Measurements from ENCODE around the gene MAN2B1.

MAN2B1 gene

DNA sequence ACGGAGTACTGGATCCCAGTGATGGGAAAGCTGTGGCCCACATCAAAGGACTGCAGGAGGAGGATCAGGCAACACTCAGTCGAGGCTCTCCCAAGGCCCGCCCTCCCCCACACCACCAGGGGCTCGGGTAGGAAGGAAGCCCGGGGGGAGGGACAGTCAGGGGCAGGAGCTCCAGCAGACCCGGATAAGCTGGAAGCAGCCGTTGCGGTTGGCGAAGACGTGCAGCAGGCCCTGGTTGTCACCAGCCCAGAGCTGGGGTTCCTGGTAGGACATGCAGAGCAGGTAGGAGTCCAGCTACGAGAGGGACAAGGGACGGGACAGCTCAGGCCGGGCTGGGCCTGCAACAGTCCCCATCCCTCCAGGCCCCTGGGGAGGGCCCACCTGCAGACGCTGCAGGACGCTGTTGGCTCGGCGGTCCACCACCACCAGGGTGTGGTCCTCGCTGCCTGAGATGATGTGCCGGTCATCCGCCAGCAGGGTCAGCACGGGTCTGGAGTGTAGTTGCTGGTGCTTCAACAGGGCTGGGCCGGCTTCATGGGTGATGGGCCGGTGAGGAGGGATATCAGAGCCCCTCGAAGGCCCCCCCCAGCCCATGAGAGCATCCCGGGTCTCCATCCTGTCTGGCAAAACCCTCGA is 23.2 kb upstream of the MAN2B1 start:
- in situ Hi-C loops (cut with MboI; ENCODE audit: low sequenced_read_pairs), result no loop called here

DNA sequence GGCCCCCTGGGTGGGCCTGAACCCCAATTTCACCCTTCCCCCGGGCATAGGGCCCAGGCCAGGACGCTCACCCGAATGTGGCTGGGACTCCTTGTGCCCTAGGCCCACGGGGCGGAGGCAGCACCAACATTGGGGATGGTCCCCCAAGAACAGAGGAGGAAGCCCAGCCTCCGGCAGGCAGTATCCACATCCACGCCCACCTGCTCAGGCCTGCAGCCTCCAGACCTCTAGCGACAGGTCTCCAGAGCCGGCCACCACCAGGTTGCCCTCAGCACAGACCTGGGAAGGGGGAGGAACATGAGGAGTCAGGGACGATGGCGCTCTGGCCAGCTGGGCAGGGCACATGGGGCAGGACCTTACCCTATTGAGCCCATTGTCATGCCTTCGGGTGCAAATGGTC is 22.5 kb upstream of the MAN2B1 start:
- in situ Hi-C loops (cut with MboI; ENCODE audit: low sequenced_read_pairs), result no loop called here

GRCh38 chr19:12687496-12688196 is 21.1 kb upstream of the MAN2B1 start, which contains the start of gene GNG14:
TSS of gene GNG14 (plus strand) at chr19:12687998. CDS start at chr19:12688049, 51 bp downstream.
- in situ Hi-C loops (cut with MboI; ENCODE audit: low sequenced_read_pairs), result no loop called here

- in situ Hi-C loops (cut with MboI; ENCODE audit: low sequenced_read_pairs), result no loop called here
These were observed 19.3 kb upstream of the MAN2B1 start for GRCh38 chr19:12685831-12686230.

- in situ Hi-C loops (cut with MboI; ENCODE audit: low sequenced_read_pairs), result no loop called here
These were observed 14.8 kb upstream of the MAN2B1 start, which contains the start of gene DHPS for GRCh38 chr19:12681074-12681987. TSS of gene DHPS (minus strand) at chr19:12681880. CDS start at chr19:12681766, 114 bp downstream.

DNA sequence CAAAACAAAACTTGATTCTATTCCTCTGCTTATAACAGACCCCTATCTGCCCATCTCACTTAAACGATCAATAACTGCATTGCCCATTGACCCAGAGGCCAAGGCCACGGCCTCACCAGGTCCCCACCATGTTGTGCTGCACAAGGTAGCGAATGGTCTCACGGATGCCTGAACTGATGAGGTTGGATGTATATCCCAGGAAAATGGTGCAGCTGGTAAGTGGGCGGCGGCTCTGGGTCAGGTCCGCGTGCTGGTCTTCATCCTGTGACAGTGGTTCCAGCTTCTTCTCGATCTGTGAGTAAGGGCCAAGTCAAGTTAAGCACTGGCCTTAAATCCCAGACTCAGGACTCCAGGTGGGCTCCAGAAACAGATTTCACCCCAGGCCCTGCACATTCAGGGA is 13.5 kb upstream of the MAN2B1 start:
- in situ Hi-C loops (cut with MboI; ENCODE audit: low sequenced_read_pairs), result no loop called here

DNA sequence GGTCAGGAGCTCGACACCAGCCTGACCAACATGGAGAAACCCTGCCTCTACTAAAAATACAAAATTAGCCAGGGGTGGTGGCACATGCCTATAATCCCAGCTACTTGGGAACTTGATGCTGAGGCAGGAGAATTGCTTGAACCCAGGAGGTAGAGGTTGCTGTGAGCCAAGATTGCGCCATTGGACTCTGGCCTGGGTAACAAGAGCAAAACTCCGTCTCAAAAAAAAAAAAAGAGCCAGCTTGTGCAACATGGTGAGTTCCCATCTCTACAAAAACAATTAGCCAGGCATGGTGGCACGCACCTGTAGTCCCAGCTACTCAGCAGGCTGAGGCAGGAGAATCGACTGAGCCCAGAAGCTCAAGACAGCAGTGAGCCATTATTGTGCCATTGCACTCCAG is 11.5 kb upstream of the MAN2B1 start:
- in situ Hi-C loops (cut with MboI; ENCODE audit: low sequenced_read_pairs), result loop anchor here (10.0 kb wide), 1 partner anchor 113 kb away; no protein-coding TSS in a partner anchor

GRCh38 chr19:12676928-12677327 is 10.4 kb upstream of the MAN2B1 start:
- in situ Hi-C loops (cut with MboI; ENCODE audit: low sequenced_read_pairs), result loop anchor here (10.0 kb wide), 1 partner anchor 112 kb away; no protein-coding TSS in a partner anchor

- in situ Hi-C loops (cut with MboI; ENCODE audit: low sequenced_read_pairs), result loop anchor here (10.0 kb wide), 1 partner anchor 112 kb away; no protein-coding TSS in a partner anchor
These were observed 9.8 kb upstream of the MAN2B1 start for GRCh38 chr19:12676384-12676792.

DNA sequence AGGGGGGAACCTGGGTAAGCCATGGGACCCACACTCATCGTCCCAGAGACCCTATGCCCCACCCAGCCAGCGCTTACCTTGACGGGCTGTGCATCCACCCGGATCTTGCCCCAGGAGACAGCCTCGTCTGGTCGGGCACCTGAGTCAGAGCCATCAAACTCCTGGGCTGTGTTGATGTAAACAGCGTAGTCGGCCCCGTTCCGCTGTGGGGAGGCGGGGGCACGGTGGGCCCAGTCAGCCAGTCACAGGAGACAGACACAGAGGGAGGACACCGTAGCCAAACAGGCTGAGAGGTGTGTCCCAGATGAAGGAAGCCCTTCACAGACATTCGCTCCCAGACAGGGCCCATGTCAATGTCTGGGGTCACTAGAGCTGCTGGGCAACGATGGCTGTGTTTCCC is 9.4 kb upstream of the MAN2B1 start:
- in situ Hi-C loops (cut with MboI; ENCODE audit: low sequenced_read_pairs), result loop anchor here (10.0 kb wide), 1 partner anchor 111 kb away; no protein-coding TSS in a partner anchor

GRCh38 chr19:12675399-12675798 is 8.9 kb upstream of the MAN2B1 start:
- in situ Hi-C loops (cut with MboI; ENCODE audit: low sequenced_read_pairs), result loop anchor here (10.0 kb wide), 1 partner anchor 111 kb away; no protein-coding TSS in a partner anchor

DNA sequence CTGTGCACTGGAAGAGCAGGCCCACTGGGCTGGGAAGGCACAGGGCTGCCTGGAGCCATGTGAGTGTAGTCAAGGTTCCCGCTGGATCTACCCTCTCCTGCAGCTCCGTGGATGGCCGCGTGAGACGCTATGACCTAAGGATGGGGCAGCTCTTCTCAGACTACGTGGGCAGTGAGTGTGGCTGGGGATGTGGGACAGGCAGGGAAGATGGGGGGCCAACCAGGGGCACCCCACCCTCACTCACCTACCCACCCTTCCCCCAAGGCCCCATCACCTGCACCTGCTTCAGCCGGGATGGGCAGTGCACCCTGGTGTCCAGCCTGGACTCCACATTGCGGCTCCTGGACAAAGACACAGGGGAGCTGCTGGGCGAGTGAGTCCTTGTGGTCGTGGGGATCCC is 6.2 kb upstream of the MAN2B1 start:
- in situ Hi-C loops (cut with MboI; ENCODE audit: low sequenced_read_pairs), result loop anchor here (10.0 to 25.0 kb wide), 2 partner anchors 108 to 1085 kb away; partner anchors contain the start of genes ACP5 and ZNF627

DNA sequence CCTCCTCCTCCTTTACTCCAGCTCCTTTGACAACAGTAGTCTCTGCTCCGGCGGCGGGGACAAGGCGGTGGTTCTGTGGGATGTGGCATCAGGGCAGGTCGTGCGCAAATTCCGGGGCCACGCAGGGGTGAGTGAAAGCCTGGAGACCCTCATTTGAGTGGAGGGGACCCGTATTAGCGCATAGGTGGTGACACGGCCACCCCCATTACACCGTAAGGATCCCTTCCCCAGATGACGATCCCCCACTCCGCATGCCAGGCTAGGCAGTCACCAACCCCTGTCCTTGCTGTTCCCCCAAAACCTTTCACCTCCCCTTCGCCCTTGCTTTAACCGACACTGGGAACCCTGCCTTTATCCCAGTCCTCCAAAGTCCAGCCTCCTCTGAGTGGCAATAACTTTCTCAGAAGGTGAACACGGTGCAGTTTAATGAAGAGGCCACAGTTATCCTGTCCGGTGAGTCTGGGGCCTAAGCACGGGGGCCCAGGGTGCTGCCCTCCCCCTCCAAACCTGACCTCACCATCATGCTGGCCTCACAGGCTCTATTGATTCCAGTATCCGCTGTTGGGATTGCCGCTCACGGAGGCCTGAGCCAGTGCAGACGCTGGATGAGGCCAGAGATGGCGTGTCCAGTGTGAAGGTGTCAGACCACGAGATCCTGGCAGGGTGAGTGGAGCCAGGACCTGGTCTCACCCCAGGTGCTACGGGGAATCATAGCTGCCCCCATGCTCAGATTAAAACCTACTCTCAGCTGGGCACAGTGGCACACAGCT is 3.8 kb upstream of the MAN2B1 start:
- in situ Hi-C loops (cut with MboI; ENCODE audit: low sequenced_read_pairs), result loop anchor here (10.0 to 25.0 kb wide), 2 partner anchors 106 to 1083 kb away; partner anchors contain the start of genes ACP5 and ZNF627

- in situ Hi-C loops (cut with MboI; ENCODE audit: low sequenced_read_pairs), result loop anchor here (10.0 to 25.0 kb wide), 2 partner anchors 105 to 1082 kb away; partner anchors contain the start of genes ACP5 and ZNF627
These were observed 3.0 kb upstream of the MAN2B1 start for GRCh38 chr19:12669270-12670158.

DNA sequence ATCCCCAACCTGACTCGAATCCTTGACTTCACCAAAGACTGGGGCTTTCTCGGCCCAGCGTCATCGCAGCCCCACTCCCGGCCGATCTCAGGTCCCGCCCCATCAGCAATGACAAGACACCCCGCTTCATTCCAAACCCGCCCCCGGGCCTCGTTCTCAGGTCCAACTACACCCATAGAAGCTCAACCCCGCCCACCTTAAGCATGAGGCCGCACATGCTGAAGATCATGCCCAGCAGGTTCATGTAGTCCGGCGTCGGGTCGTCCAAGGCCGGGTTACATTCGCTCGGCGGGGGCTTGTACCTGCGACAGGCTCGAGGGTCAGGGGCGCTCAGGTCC is 2.4 kb upstream of the MAN2B1 start:
- in situ Hi-C loops (cut with MboI; ENCODE audit: low sequenced_read_pairs), result loop anchor here (25.0 kb wide), 1 partner anchor 1082 kb away; the partner anchor contains the start of genes ACP5 and ZNF627

- in situ Hi-C loops (cut with MboI; ENCODE audit: low sequenced_read_pairs), result loop anchor here (25.0 kb wide), 1 partner anchor 1081 kb away; the partner anchor contains the start of genes ACP5 and ZNF627
These were observed 1.8 kb upstream of the MAN2B1 start for GRCh38 chr19:12668346-12668745.

DNA sequence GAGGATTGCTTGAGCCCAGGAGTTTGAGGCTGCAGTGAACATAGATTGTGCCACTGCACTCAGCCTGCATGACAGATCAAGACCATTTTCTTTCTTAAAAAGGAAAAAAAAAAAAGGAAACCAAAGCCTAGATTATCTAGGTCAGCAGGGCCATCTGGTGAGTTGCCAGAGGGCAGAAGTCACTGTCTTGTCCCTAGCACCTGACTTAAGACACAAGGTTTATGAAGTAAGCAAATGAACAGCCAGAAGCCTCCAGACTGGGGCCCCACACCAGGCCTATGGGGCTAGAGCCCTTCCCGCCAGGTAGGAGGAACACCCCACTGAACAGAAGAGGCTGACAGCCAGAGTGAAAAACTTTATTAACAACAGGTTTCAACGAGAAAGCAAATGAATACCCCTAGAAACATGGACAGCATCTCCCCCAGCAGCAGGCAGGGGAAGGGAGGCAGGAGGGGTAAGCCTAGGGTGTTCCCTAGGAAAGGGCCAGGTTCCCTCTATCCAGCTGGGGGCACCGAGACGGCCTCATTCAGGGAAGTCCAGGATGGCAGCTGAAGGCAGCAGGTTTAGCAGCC is 1.3 kb upstream of the MAN2B1 start:
- in situ Hi-C loops (cut with MboI; ENCODE audit: low sequenced_read_pairs), result loop anchor here (25.0 kb wide), 1 partner anchor 1081 kb away; the partner anchor contains the start of genes ACP5 and ZNF627

- in situ Hi-C loops (cut with MboI; ENCODE audit: low sequenced_read_pairs), result loop anchor here (25.0 kb wide), 1 partner anchor 1078 kb away; the partner anchor contains the start of genes ACP5 and ZNF627
These were observed 774 bp downstream of the MAN2B1 start for GRCh38 chr19:12665671-12666264.

All from HL-60/S4 treated with phorbol 12-myristate 13-acetate at 8.2 ng/mL for 4 days and 3 days (cell line).